GM18858 (cell line): ENCODE measurements around the gene ZBTB20.
"Not testable (repeated sequence)": the region's sequence is repeated elsewhere in the genome, so short reads cannot be mapped to it uniquely, and the experiment has no call there.

Experiments
- ATAC-seq: cut with Tn5 transposase; IDR thresholded peaks from one replicate; pipeline ENCODE4 v1.9.1; 2021; ENCODE audit not compliant: unreplicated experiment

The ZBTB20 gene

GRCh38 chr3:115146418-115147328, at the start of gene ZBTB20:
TSS of gene ZBTB20 (minus strand) at chr3:115147288.
- ATAC-seq: peak; percentile 7

GRCh38 chr3:115194476-115194875, 47.4 kb upstream of the ZBTB20 start:
- no peak for ATAC-seq

GRCh38 chr3:115190747-115191146, 43.7 kb upstream of the ZBTB20 start:
- no peak for ATAC-seq

GRCh38 chr3:115187149-115187757, 40.2 kb upstream of the ZBTB20 start:
- peak; percentile 100 for ATAC-seq

GRCh38 chr3:115186351-115187148, 39.5 kb upstream of the ZBTB20 start:
- no peak for ATAC-seq

GRCh38 chr3:115184859-115185572, 37.9 kb upstream of the ZBTB20 start:
- ATAC-seq: not testable (repeated sequence)

- not testable (repeated sequence) for ATAC-seq
These were observed 31.8 kb upstream of the ZBTB20 start for GRCh38 chr3:115178930-115179329.

- no peak for ATAC-seq
These were observed 22.7 kb upstream of the ZBTB20 start for GRCh38 chr3:115169808-115170207.

GRCh38 chr3:115165701-115166100, 18.6 kb upstream of the ZBTB20 start:
- no peak for ATAC-seq

- no peak for ATAC-seq
These were observed 18.2 kb upstream of the ZBTB20 start for GRCh38 chr3:115165266-115165665.

GRCh38 chr3:115164374-115165221, 17.5 kb upstream of the ZBTB20 start:
- ATAC-seq: no peak

- ATAC-seq: no peak
These were observed 15.7 kb upstream of the ZBTB20 start for GRCh38 chr3:115162759-115163158.

- no peak for ATAC-seq
These were observed 14.8 kb upstream of the ZBTB20 start for GRCh38 chr3:115161866-115162265.

- ATAC-seq: no peak
These were observed 14.2 kb upstream of the ZBTB20 start for GRCh38 chr3:115161168-115161834.

GRCh38 chr3:115160295-115160694, 13.2 kb upstream of the ZBTB20 start:
- ATAC-seq: peak; percentile 99

GRCh38 chr3:115156046-115156654, 9.1 kb upstream of the ZBTB20 start:
- no peak for ATAC-seq

- ATAC-seq: no peak
These were observed 7.5 kb upstream of the ZBTB20 start for GRCh38 chr3:115154611-115155010.

GRCh38 chr3:115151921-115152320, 4.8 kb upstream of the ZBTB20 start:
- ATAC-seq: no peak
